HCT116 (cell line): ENCODE results near the gene IGFL3. TPM values are rescaled to one million over a fixed set of nuclear protein-coding genes. Genes with fewer than 3 reads are reported as not detected.

Experiments
- ATAC-seq: fragments of 200-7000 bp; cut with Tn5 transposase; 2 replicates; pipeline ENCODE4 v1.9.1; 2020; ENCODE audit warnings: mild to moderate bottlenecking, moderate library complexity
- BruUV-seq: library from RNA; stranded (reverse); fragments of 400-500 nt; replicated peaks from 2 replicates; lab custom pipeline; 2021; lab: Mats Ljungman, UMichigan
- CTCF ChIA-PET: fragments of 300-600 bp; sonication (Branson Sonifier 250); formaldehyde crosslinking; loops from one replicate; lab custom pipeline; 2021; ENCODE audit warnings: antibody characterized with exemption; lab: Charles Lee
- POLR2A ChIA-PET: fragments of 300-600, 350-600 bp; sonication (Branson Sonifier 250); formaldehyde crosslinking; loops from one replicate; lab custom pipeline; 2021; ENCODE audit warnings: antibody characterized with exemption; lab: Charles Lee
- RAD21 ChIA-PET, 2 experiments: fragments of 300-600 bp; sonication (Branson Sonifier 250); formaldehyde crosslinking; loops; one replicate each; lab custom pipeline; 2023; ENCODE audit warnings: low total read pairs in 2 of 2; ENCODE audit not compliant: uncharacterized antibody in 2 of 2, unreplicated experiment in 2 of 2, low non-redundant PET in 1 of 2; lab: Charles Lee
- DNase-seq: peaks from one replicate; pipeline ENCODE4 v3.0.0-alpha.2; 2010; ENCODE audit warnings: low read depth, low spot score
- H2AFZ ChIP-seq: fragments of 200-600 bp; shearing (Covaris generic), sonication (generic); 2 replicates; pipeline ENCODE4 v1.6.1; 2017; ENCODE audit warnings: low read depth, mixed run types, mixed read lengths, antibody characterized with exemption, low read length; ENCODE audit not compliant: poor library complexity, severe bottlenecking
- H3K27ac ChIP-seq: 2 replicates; pipeline ENCODE4 v1.5.1; 2012; ENCODE audit warnings: low read depth, low read length
- H3K27me3 ChIP-seq: fragments of 200-600 bp; sonication (generic); 2 replicates; pipeline ENCODE4 v1.6.1; 2016; ENCODE audit warnings: mixed run types, low read length, mixed read lengths; ENCODE audit not compliant: insufficient read depth
- H3K36me3 ChIP-seq, 2 experiments: fragments of 200-500 bp in 1 of 2; fragments of 200-600 bp in 1 of 2; sonication (Bioruptor generic) in 1 of 2; sonication (generic) in 1 of 2; 2 replicates each; pipeline versions ENCODE4 v1.5.1 to v1.6.1; 2014 to 2016; ENCODE audit warnings: low read length in 2 of 2, inconsistent platforms in 1 of 2, mixed read lengths in 1 of 2, mixed run types in 1 of 2; ENCODE audit not compliant: insufficient read depth in 2 of 2, control insufficient read depth in 1 of 2
- H3K4me1 ChIP-seq, 2 experiments: fragments of 200-600 bp in 1 of 2; sonication (generic) in 1 of 2; 2 replicates each; pipeline versions ENCODE4 v1.5.1 to v1.6.1; 2012 to 2017; ENCODE audit warnings: low read length in 2 of 2, inconsistent platforms in 1 of 2, mild to moderate bottlenecking in 1 of 2, mixed read lengths in 1 of 2, mixed run types in 1 of 2, moderate library complexity in 1 of 2; ENCODE audit not compliant: insufficient read depth in 2 of 2, control insufficient read depth in 1 of 2
- H3K4me2 ChIP-seq: fragments of 200-600 bp; sonication (generic); 2 replicates; pipeline ENCODE4 v1.6.1; 2017; ENCODE audit warnings: mixed run types, low read length, mixed read lengths
- H3K4me3 ChIP-seq, 2 experiments: fragments of 200-600 bp in 1 of 2; sonication (generic) in 1 of 2; replicated peaks in 1 of 2; 2 replicates each; pipeline ENCODE4 v1.5.1; 2011 to 2016; ENCODE audit warnings: low read length in 2 of 2, control low read depth in 1 of 2, low read depth in 1 of 2, mild to moderate bottlenecking in 1 of 2, mixed read lengths in 1 of 2, mixed run types in 1 of 2
- H3K79me2 ChIP-seq: fragments of 200-600 bp; sonication (generic); 2 replicates; pipeline ENCODE4 v1.6.1; 2017; ENCODE audit warnings: mild to moderate bottlenecking, mixed run types, low read length, moderate library complexity, mixed read lengths; ENCODE audit not compliant: insufficient read depth
- H3K9ac ChIP-seq: fragments of 200-600 bp; sonication (generic); 2 replicates; pipeline ENCODE4 v1.6.1; 2016; ENCODE audit warnings: low read length, mixed read lengths
- H3K9me2 ChIP-seq: fragments of 200-600 bp; sonication (generic), shearing (Covaris generic); 2 replicates; pipeline ENCODE4 v1.6.1; 2017; ENCODE audit warnings: mixed run types, mild to moderate bottlenecking, moderate library complexity; ENCODE audit not compliant: insufficient read depth
- H3K9me3 ChIP-seq, 2 experiments: fragments of 200-500 bp in 1 of 2; fragments of 200-600 bp in 1 of 2; sonication (Bioruptor generic) in 1 of 2; sonication (generic) in 1 of 2; 2 replicates each; pipeline ENCODE4 v1.6.1; 2014 to 2017; ENCODE audit warnings: low read length in 2 of 2, mixed read lengths in 2 of 2, inconsistent platforms in 1 of 2, low read depth in 1 of 2, mild to moderate bottlenecking in 1 of 2, mixed run types in 1 of 2, moderate library complexity in 1 of 2; ENCODE audit not compliant: control insufficient read depth in 1 of 2, insufficient read depth in 1 of 2
- H4K20me1 ChIP-seq: fragments of 200-600 bp; sonication (generic), shearing (Covaris generic); 2 replicates; pipeline ENCODE4 v1.6.1; 2017; ENCODE audit warnings: mixed run types, mild to moderate bottlenecking, moderate library complexity; ENCODE audit not compliant: insufficient read depth
- CBX3 ChIP-seq: IDR thresholded peaks from 2 replicates; pipeline ENCODE4 v1.6.1; 2012; ENCODE audit warnings: low read depth
- CEBPB ChIP-seq: IDR thresholded peaks from 2 replicates; pipeline ENCODE4 v1.6.1; 2012; ENCODE audit warnings: low read depth
- ELF1 ChIP-seq: IDR thresholded peaks from 2 replicates; pipeline ENCODE4 v1.6.1; 2012; ENCODE audit warnings: low read depth, borderline replicate concordance
- EZH2 ChIP-seq: fragments of 200-600 bp; sonication (generic); IDR thresholded peaks from 2 replicates; pipeline ENCODE4 v1.6.1; 2017; ENCODE audit warnings: antibody characterized with exemption, mixed run types
- JUND ChIP-seq: IDR thresholded peaks from 2 replicates; pipeline ENCODE4 v1.6.1; 2012
- POLR2AphosphoS5 ChIP-seq: IDR thresholded peaks from 2 replicates; pipeline ENCODE4 v1.6.1; 2011; ENCODE audit warnings: mild to moderate bottlenecking, low read depth, low read length, moderate library complexity
- SP1 ChIP-seq: IDR thresholded peaks from 2 replicates; pipeline ENCODE4 v1.6.1; 2012; ENCODE audit warnings: low read depth
- SRF ChIP-seq: IDR thresholded peaks from 2 replicates; pipeline ENCODE4 v1.6.1; 2012; ENCODE audit warnings: low read depth
- TCF7L2 ChIP-seq: IDR thresholded peaks from 2 replicates; pipeline ENCODE4 v1.7.0; 2011; ENCODE audit warnings: borderline replicate concordance, inconsistent platforms; ENCODE audit not compliant: insufficient read depth, insufficient read length; ENCODE audit errors: extremely low read depth
- YY1 ChIP-seq: IDR thresholded peaks from 2 replicates; pipeline ENCODE4 v1.6.1; 2011; ENCODE audit warnings: low read length, low read depth, moderate library complexity, mild to moderate bottlenecking; ENCODE audit not compliant: insufficient replicate concordance; ENCODE audit errors: extremely low read depth
- ZBTB33 ChIP-seq: IDR thresholded peaks from 2 replicates; pipeline ENCODE4 v1.6.1; 2011; ENCODE audit warnings: mild to moderate bottlenecking, low read length, moderate library complexity; ENCODE audit not compliant: insufficient replicate concordance; ENCODE audit errors: extremely low read depth
- ZNF274 ChIP-seq: fragments of 200-500 bp; sonication (Bioruptor generic); IDR thresholded peaks from 2 replicates; pipeline ENCODE4 v1.6.1; 2014; ENCODE audit warnings: mild to moderate bottlenecking, low read depth, low read length, inconsistent platforms
- intact Hi-C: fragments of 100-400 bp; cut with micrococcal nuclease; formaldehyde crosslinking; loops from 2 replicates; pipeline ENCODE4 v1.10.0; 2022
- total RNA-seq: library from RNA; stranded (reverse); gene quantifications from one replicate; pipeline ENCODE4 v1.2.1, GENCODE V29; 2021; ENCODE audit not compliant: unreplicated experiment

The IGFL3 gene
- total RNA-seq, 1 experiment from 2014 or later: not detected

- no peak for TF ChIP-seq POLR2AphosphoS5
- TF ChIP-seq CEBPB: no peak
- TF ChIP-seq SRF: no peak
- TF ChIP-seq ZNF274: no peak
- no peak for TF ChIP-seq CBX3
Observed at GRCh38 chr19:46134527-46134926, 10.0 kb upstream of the IGFL3 start (continued).

GRCh38 chr19:46133777-46134241 is 9.3 kb upstream of the IGFL3 start:
- DNase-seq (no peak), ATAC-seq (peak; percentile 27; the same call in 1 of the 2 replicates)
- ChIA-PET POLR2A (no interaction called here), CTCF (no interaction called here), RAD21 (interaction anchor here in 1 of 2 experiments (0.6 kb wide), 1 partner anchor 115 kb away, joined by 3 read pairs; no protein-coding TSS in a partner anchor)
- H3K9me3 ChIP-seq: no peaks in the 10 kb centered on the region
- no peak overlapping the region for H3K4me3 ChIP-seq
- peak overlapping the region; percentile 44 for H3K4me2 ChIP-seq
- H3K27ac ChIP-seq: peak overlapping the region; percentile 73
- no peaks in the 10 kb centered on the region for H3K79me2 ChIP-seq
- TSS peak; percentile 60 for BruUV-seq
- intact Hi-C loops: no loop called here
- no peaks in the 10 kb centered on the region for H3K27me3 ChIP-seq
- H3K9me2 ChIP-seq: no peaks in the 10 kb centered on the region
- no peak overlapping the region for H2AFZ ChIP-seq
- no peaks in the 10 kb centered on the region for H3K36me3 ChIP-seq
- TF ChIP-seq SP1 (no peak), EZH2 (no peak), YY1 (no peak), ELF1 (no peak), ZBTB33 (no peak), ZNF274 (no peak), JUND (no peak), TCF7L2 (no peak), POLR2AphosphoS5 (no peak)
- no peaks in the 10 kb centered on the region for H4K20me1 ChIP-seq
- H3K9ac ChIP-seq: 0 out of 2 replicates have a peak overlapping the region, but pooled peaks have one; percentile 15
- peaks cover 19 to 29% of the 10 kb centered on the region in 2 experiments for H3K4me1 ChIP-seq
